OCI-LY3 (cell line): ENCODE results near the gene ANKRD49.
"Not testable (repeated sequence)": the region's sequence is repeated elsewhere in the genome, so short reads cannot be mapped to it uniquely, and the experiment has no call there.

Source experiments
- H2AFZ ChIP-seq: fragments of 200-600, 300-600 bp; shearing (Covaris generic); 2 replicates; pipeline ENCODE4 v1.6.0; 2014; ENCODE audit warnings: antibody characterized with exemption, low read depth, low read length
- H3K27ac ChIP-seq: fragments of 200-600, 300-600 bp; sonication (generic); 2 replicates; pipeline ENCODE4 v1.5.1; 2014; ENCODE audit warnings: mild to moderate bottlenecking, low read length, moderate library complexity, mixed read lengths
- H3K27me3 ChIP-seq: fragments of 200-600, 300-600 bp; sonication (generic); 2 replicates; pipeline ENCODE4 v1.6.1; 2014; ENCODE audit warnings: low read depth, low read length, mixed read lengths
- H3K36me3 ChIP-seq: fragments of 200-600, 300-600 bp; sonication (generic); replicated peaks from 2 replicates; pipeline ENCODE3; 2014; ENCODE audit warnings: low read depth, low read length, mixed read lengths
- H3K4me1 ChIP-seq: fragments of 300-600, 200-600 bp; sonication (generic); 2 replicates; pipeline ENCODE4 v1.6.1; 2014; ENCODE audit warnings: low read length, mixed read lengths
- H3K4me2 ChIP-seq: fragments of 200-600, 300-600 bp; sonication (generic); 2 replicates; pipeline ENCODE4 v1.6.1; 2014; ENCODE audit warnings: low read length, mixed read lengths
- H3K4me3 ChIP-seq: fragments of 300-600, 200-600 bp; sonication (generic); 2 replicates; pipeline ENCODE4 v1.5.1; 2014; ENCODE audit warnings: antibody characterized with exemption, mild to moderate bottlenecking, low read length, moderate library complexity
- H3K79me2 ChIP-seq: fragments of 300-600, 200-600 bp; shearing (Covaris generic); 2 replicates; pipeline ENCODE4 v1.6.1; 2014; ENCODE audit warnings: mild to moderate bottlenecking, low read length, mixed read lengths
- H3K9ac ChIP-seq: fragments of 300-600, 200-600 bp; shearing (Covaris generic); 2 replicates; pipeline ENCODE4 v1.6.0; 2014; ENCODE audit warnings: mild to moderate bottlenecking, low read length, moderate library complexity
- H3K9me3 ChIP-seq: fragments of 200-600, 300-600 bp; shearing (Covaris generic); 2 replicates; pipeline ENCODE4 v1.6.1; 2014; ENCODE audit warnings: low read length, mixed read lengths; ENCODE audit not compliant: insufficient read depth
- H4K20me1 ChIP-seq: fragments of 200-600, 300-600 bp; sonication (generic); 2 replicates; pipeline ENCODE4 v1.6.1; 2016; ENCODE audit warnings: low read length, mixed read lengths; ENCODE audit not compliant: insufficient read depth
- CTCF ChIP-seq: fragments of 200-600, 300-600 bp; sonication (generic); IDR thresholded peaks from 2 replicates; pipeline ENCODE4 v1.5.1; 2014; ENCODE audit warnings: antibody characterized with exemption, low read length, low read depth
- EZH2phosphoT487 ChIP-seq: fragments of 200-600 bp; shearing (Covaris generic); IDR thresholded peaks from 2 replicates; pipeline ENCODE4 v1.6.1; 2018; ENCODE audit warnings: antibody characterized with exemption, mixed run types, low read depth

The ANKRD49 gene

GRCh38 chr11:94494126-94494680 is 419 bp downstream of the ANKRD49 start:
- peak overlapping the region; percentile 63 for H3K9ac ChIP-seq
- peak overlapping the region; percentile 84 for H3K4me2 ChIP-seq
- peak overlapping the region; percentile 27; the same call in 1 of the 2 replicates for H2AFZ ChIP-seq
- H3K9me3 ChIP-seq, result no peaks in the 10 kb centered on the region
- H3K4me3 ChIP-seq, result peak overlapping the region; percentile 86
- H3K79me2 ChIP-seq, result peaks cover 47% of the 10 kb centered on the region
- H3K27ac ChIP-seq, result 0 out of 2 replicates have a peak overlapping the region, but pooled peaks have one; percentile 11
- peaks cover 29% of the 10 kb centered on the region for H3K36me3 ChIP-seq
- TF ChIP-seq EZH2phosphoT487, result no peak
- no peak for TF ChIP-seq CTCF
- H4K20me1 ChIP-seq, result no peaks in the 10 kb centered on the region
- no peaks in the 10 kb centered on the region for H3K27me3 ChIP-seq
- peaks cover 21% of the 10 kb centered on the region for H3K4me1 ChIP-seq

GRCh38 chr11:94500181-94500580 is 6.4 kb downstream of the ANKRD49 start:
- H3K27me3 ChIP-seq, result no peaks in the 10 kb centered on the region
- H4K20me1 ChIP-seq, result no peaks in the 10 kb centered on the region
- peaks cover 25% of the 10 kb centered on the region for H3K36me3 ChIP-seq
- no peak overlapping the region for H2AFZ ChIP-seq
- 0 out of 2 replicates have a peak, but pooled peaks cover 2% of the 10 kb centered on the region for H3K4me1 ChIP-seq
- no peaks in the 10 kb centered on the region for H3K9me3 ChIP-seq
- H3K27ac ChIP-seq, result no peak overlapping the region
- no peak overlapping the region for H3K4me2 ChIP-seq
- no peak overlapping the region for H3K4me3 ChIP-seq
- TF ChIP-seq EZH2phosphoT487 (no peak), CTCF (no peak)
- H3K9ac ChIP-seq, result no peak overlapping the region
- peaks cover 6% of the 10 kb centered on the region; the same call in 1 of the 2 replicates for H3K79me2 ChIP-seq

- H3K9ac ChIP-seq, result no peak overlapping the region
- no peak overlapping the region for H3K4me2 ChIP-seq
- no peaks in the 10 kb centered on the region for H4K20me1 ChIP-seq
- H3K4me3 ChIP-seq, result no peak overlapping the region
- H2AFZ ChIP-seq, result no peak overlapping the region
- TF ChIP-seq EZH2phosphoT487, result no peak
- TF ChIP-seq CTCF, result peak; percentile 37
- no peaks in the 10 kb centered on the region for H3K27me3 ChIP-seq
- H3K4me1 ChIP-seq, result no peaks in the 10 kb centered on the region
- H3K27ac ChIP-seq, result no peak overlapping the region
- H3K79me2 ChIP-seq, result no peaks in the 10 kb centered on the region
- peaks cover 25% of the 10 kb centered on the region for H3K36me3 ChIP-seq
- H3K9me3 ChIP-seq, result no peaks in the 10 kb centered on the region
Observed at GRCh38 chr11:94501522-94501921, 7.7 kb downstream of the ANKRD49 start.

- Histone ChIP-seq H3K9me3 (no peaks in the 10 kb centered on the region), H3K4me1 (no peaks in the 10 kb centered on the region), H4K20me1 (no peaks in the 10 kb centered on the region), H3K4me3 (no peak overlapping the region), H3K4me2 (no peak overlapping the region), H2AFZ (no peak overlapping the region), H3K9ac (no peak overlapping the region), H3K27me3 (no peaks in the 10 kb centered on the region), H3K79me2 (no peaks in the 10 kb centered on the region), H3K36me3 (peaks cover 11% of the 10 kb centered on the region), H3K27ac (no peak overlapping the region)
- TF ChIP-seq CTCF (peak; percentile 80), EZH2phosphoT487 (no peak)
Observed at GRCh38 chr11:94504689-94505293, 11.0 kb downstream of the ANKRD49 start.

- H3K36me3 ChIP-seq, H3K9me3 ChIP-seq, H3K4me1 ChIP-seq, H2AFZ ChIP-seq, H3K4me2 ChIP-seq, H4K20me1 ChIP-seq, H3K9ac ChIP-seq, H3K79me2 ChIP-seq, H3K27me3 ChIP-seq, H3K27ac ChIP-seq, H3K4me3 ChIP-seq: not testable (repeated sequence)
Observed at GRCh38 chr11:94506513-94506912, 12.7 kb downstream of the ANKRD49 start.
